MV-4-11 (cell line): ENCODE measurements around the gene COQ4.

ENCODE experiments used
- DNase-seq: peaks from one replicate; lab custom pipeline; 2025; lab: John Stamatoyannopoulos, UW

The COQ4 gene

GRCh38 chr9:128298535-128299482 lies 23.8 kb upstream of the COQ4 start:
- peak; percentile 52 for DNase-seq

- DNase-seq, result no peak
These were observed 18.3 kb upstream of the COQ4 start for GRCh38 chr9:128304136-128304970.

- no peak for DNase-seq
These were observed 17.7 kb upstream of the COQ4 start for GRCh38 chr9:128304971-128305288.

- DNase-seq, result no peak
These were observed 13.1 kb upstream of the COQ4 start for GRCh38 chr9:128309551-128309950.

- DNase-seq, result no peak
These were observed 12.2 kb upstream of the COQ4 start for GRCh38 chr9:128310461-128310860.

- no peak for DNase-seq
These were observed 7.9 kb upstream of the COQ4 start for GRCh38 chr9:128314697-128315096.

GRCh38 chr9:128316421-128316820 lies 6.2 kb upstream of the COQ4 start:
- no peak for DNase-seq

- no peak for DNase-seq
These were observed 5.0 kb upstream of the COQ4 start for GRCh38 chr9:128317629-128318028.

GRCh38 chr9:128321343-128321742 lies 1.3 kb upstream of the COQ4 start:
- no peak for DNase-seq

- DNase-seq, result no peak
These were observed 698 bp upstream of the COQ4 start for GRCh38 chr9:128321879-128322403.

- DNase-seq, result no peak
These were observed 632 bp downstream of the COQ4 start for GRCh38 chr9:128323212-128323730.

- peak; percentile 28 for DNase-seq
These were observed 1.2 kb downstream of the COQ4 start for GRCh38 chr9:128323791-128324190.

GRCh38 chr9:128324401-128324800 lies 1.8 kb downstream of the COQ4 start:
- DNase-seq, result no peak

- DNase-seq, result no peak
These were observed 3.0 kb downstream of the COQ4 start for GRCh38 chr9:128325629-128326028.

- no peak for DNase-seq
These were observed 10.8 kb downstream of the COQ4 start for GRCh38 chr9:128333451-128333869.

- no peak for DNase-seq
These were observed 12.5 kb downstream of the COQ4 start for GRCh38 chr9:128335161-128335560.

GRCh38 chr9:128335914-128336313 lies 13.3 kb downstream of the COQ4 start:
- no peak for DNase-seq

GRCh38 chr9:128337936-128338335 lies 15.3 kb downstream of the COQ4 start:
- no peak for DNase-seq

GRCh38 chr9:128338852-128339614 lies 16.4 kb downstream of the COQ4 start:
- peak; percentile 47 for DNase-seq

- DNase-seq, result peak; percentile 60
These were observed 17.4 kb downstream of the COQ4 start, which contains the start of gene SLC27A4 for GRCh38 chr9:128339761-128340690. Gene SLC27A4, plus strand, starts transcription at chr9:128340527. Its CDS starts 2,606 bp downstream, at chr9:128343133.
